MM.1S (cell line): Measurements from ENCODE around the gene PDCD1.

ENCODE experiments used
- EZH2 ChIP-seq: fragments of 300-600 bp; sonication (generic); optimal IDR thresholded peaks from 2 replicates; pipeline ENCODE3; 2017; ENCODE audit warnings: low read depth, mild to moderate bottlenecking, antibody characterized with exemption, low read length, mixed read lengths
- EZH2phosphoT487 ChIP-seq: fragments of 300-600 bp; sonication (generic); IDR thresholded peaks from 2 replicates; pipeline ENCODE4 v1.6.1; 2018; ENCODE audit warnings: antibody characterized with exemption, low read length
- TF ChIP-seq, protein P1 (sequence below): fragments of 300-600 bp; sonication (generic); IDR thresholded peaks from 2 replicates; pipeline ENCODE4 v1.5.1; 2016; ENCODE audit warnings: antibody characterized with exemption, low read length, mixed read lengths

DNA sequence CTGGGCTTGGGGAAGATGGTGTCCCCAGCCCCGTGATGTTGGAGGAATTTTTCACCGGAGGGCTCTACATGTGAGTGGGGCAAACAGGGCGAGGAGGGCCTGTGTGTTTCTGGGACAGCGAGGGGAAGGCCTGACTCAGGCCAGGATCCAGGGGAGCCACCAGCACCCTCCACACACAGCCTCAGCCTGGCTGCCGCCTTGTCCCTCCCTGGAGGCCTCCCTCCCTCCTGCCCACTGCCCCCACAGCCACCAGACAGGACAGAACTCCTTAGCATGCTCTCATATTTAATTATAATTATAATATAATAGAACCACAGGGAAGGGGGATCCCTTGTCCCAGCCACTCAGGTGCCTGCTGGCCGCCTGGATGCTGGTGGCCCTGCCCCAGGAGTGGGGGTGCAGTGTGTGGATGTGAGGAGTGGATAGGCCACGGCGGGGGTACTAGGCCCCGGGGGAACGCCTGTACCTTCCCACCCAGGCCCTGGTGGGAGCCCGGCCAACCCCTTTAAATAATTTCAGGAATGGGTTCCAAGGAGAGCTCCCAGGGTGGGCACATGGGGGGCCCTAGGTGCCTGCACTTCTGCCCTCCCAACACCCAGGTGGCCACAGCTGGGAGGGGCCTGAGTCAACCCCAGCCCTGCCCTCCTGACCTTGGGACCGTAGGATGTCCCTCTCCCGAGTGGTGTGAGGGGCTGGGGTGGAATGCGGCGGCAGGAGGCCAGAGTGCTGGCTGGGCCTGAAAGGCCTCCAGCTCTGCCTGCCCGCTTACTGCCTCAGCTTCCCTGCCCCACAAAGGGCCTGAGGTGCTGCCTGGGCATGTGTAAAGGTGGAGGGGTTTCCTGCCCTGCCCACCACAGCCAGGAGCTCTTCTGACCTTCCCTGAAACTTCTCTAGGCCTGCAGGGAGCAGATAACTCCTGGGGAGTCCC is 8.8 kb downstream of the PDCD1 start:
- TF ChIP-seq, protein P1, sequence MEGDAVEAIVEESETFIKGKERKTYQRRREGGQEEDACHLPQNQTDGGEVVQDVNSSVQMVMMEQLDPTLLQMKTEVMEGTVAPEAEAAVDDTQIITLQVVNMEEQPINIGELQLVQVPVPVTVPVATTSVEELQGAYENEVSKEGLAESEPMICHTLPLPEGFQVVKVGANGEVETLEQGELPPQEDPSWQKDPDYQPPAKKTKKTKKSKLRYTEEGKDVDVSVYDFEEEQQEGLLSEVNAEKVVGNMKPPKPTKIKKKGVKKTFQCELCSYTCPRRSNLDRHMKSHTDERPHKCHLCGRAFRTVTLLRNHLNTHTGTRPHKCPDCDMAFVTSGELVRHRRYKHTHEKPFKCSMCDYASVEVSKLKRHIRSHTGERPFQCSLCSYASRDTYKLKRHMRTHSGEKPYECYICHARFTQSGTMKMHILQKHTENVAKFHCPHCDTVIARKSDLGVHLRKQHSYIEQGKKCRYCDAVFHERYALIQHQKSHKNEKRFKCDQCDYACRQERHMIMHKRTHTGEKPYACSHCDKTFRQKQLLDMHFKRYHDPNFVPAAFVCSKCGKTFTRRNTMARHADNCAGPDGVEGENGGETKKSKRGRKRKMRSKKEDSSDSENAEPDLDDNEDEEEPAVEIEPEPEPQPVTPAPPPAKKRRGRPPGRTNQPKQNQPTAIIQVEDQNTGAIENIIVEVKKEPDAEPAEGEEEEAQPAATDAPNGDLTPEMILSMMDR = no peak
- TF ChIP-seq EZH2phosphoT487 (no peak), EZH2 (no peak)
